Adipocyte (in vitro differentiated cells): ENCODE results near the gene WTIP.
"Not testable (repeated sequence)": the region's sequence is repeated elsewhere in the genome, so short reads cannot be mapped to it uniquely, and the experiment has no call there.

Source experiments
- DNase-seq: peaks from one replicate; pipeline ENCODE4 v3.0.0-alpha.2; 2015; ENCODE audit warnings: low read depth
- H3K27me3 ChIP-seq: replicated peaks from 2 replicates; pipeline ENCODE4 v1.7.0; 2013; ENCODE audit warnings: mild to moderate bottlenecking, low read length, moderate library complexity; ENCODE audit not compliant: control insufficient read depth, insufficient read depth
- H3K36me3 ChIP-seq: 2 replicates; pipeline ENCODE4 v1.7.0; 2013; ENCODE audit warnings: low read length, mild to moderate bottlenecking, moderate library complexity; ENCODE audit not compliant: control insufficient read depth, insufficient read depth, severe bottlenecking
- H3K4me1 ChIP-seq: 2 replicates; pipeline ENCODE4 v1.7.0; 2013; ENCODE audit warnings: mild to moderate bottlenecking, low read length, moderate library complexity; ENCODE audit not compliant: control insufficient read depth, insufficient read depth
- H3K4me3 ChIP-seq: 2 replicates; pipeline ENCODE4 v1.7.0; 2013; ENCODE audit warnings: mild to moderate bottlenecking, low read length, moderate library complexity
- H3K9ac ChIP-seq: 2 replicates; pipeline ENCODE4 v1.7.0; 2013; ENCODE audit warnings: mild to moderate bottlenecking, low read length, moderate library complexity
- H3K9me3 ChIP-seq: 2 replicates; pipeline ENCODE4 v1.7.0; 2013; ENCODE audit warnings: mild to moderate bottlenecking, low read length, moderate library complexity; ENCODE audit not compliant: control insufficient read depth

WTIP gene

DNA sequence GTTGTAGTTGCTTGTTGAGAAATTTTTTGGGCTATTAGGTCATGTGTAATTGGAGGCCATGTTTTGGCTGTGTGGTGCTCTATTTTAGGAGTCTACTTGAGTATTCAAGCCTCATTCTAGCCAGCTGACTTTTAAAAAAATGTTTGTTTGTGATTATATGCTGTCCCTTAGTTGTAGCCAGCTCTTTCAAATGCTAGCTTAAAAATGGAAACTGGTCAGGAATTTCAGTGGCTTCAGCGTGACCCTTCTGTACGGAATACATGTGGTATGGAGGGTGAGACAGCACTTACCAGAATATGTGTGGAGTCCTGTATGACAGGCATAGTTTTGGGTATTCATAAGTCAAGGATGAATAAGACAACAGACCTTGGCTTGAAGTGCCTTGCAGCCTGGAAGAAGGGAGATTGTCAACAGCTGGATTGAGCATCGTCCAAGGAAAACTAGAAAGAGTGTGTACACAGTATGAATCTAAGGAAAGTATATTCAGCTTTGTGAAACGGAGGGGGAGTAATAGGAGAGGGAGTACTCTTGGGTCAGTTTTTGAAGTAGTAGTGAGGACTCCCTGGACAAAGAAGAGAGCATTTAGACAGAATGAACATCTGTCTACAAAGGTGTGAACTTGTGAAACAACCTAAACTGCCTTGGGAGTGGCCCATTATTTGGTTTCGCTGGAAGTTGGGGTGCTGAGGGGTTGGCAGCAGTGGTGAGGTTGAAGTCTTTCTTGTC, 20.0 kb upstream of the WTIP start:
- Histone ChIP-seq H3K27me3 (no peaks in the 10 kb centered on the region), H3K4me1 (peaks cover 31% of the 10 kb centered on the region), H3K9ac (no peak overlapping the region), H3K4me3 (no peak overlapping the region), H3K36me3 (peaks cover 86% of the 10 kb centered on the region), H3K9me3 (no peaks in the 10 kb centered on the region)
- DNase-seq: peak; percentile 23

DNA sequence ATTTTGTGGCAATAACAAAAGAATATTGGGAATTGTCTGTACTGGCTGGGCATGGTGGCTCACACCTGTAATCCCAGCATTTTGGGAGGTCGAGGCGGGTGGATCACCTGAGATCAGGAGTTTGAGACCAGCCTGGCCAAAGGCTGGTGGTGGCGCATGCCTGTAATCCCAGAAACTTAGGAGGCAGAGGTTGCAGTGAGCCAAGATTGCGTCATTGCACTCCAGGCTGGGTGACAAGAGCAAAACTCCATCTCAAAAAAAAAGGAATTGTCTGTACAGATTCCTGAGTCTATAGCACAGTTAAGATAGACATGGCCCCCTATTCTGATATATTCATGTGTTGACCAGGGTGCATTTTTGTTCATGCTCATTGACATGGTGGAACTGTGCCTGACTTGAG, 16.8 kb upstream of the WTIP start:
- Histone ChIP-seq H3K36me3 (peaks cover 96% of the 10 kb centered on the region), H3K4me1 (peaks cover 35% of the 10 kb centered on the region)
- DNase-seq: peak; percentile 12
- not testable (repeated sequence) for H3K9ac ChIP-seq, H3K9me3 ChIP-seq, H3K4me3 ChIP-seq, H3K27me3 ChIP-seq

DNA sequence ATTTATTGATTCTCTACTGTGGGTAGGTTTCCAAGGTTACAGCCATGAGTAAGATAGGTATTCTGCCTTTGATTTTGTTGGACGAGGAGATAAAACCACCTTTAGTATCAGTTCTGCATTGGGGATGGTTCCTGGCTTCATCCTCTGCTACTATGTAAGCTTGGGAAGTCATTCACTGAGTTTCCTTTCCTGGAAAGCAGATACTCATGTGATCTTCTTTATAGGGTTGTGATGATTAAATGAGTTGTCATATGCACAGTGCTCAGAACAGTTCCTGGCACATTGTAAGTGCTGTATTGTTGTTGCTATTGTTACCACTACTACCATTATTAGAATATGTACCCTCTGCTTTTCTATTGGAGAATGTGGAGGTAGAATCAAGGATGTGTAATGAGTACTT, 13.1 kb upstream of the WTIP start:
- Histone ChIP-seq H3K9ac (no peak overlapping the region), H3K4me1 (peaks cover 17% of the 10 kb centered on the region), H3K9me3 (no peaks in the 10 kb centered on the region), H3K27me3 (no peaks in the 10 kb centered on the region), H3K4me3 (no peak overlapping the region), H3K36me3 (peaks cover 95% of the 10 kb centered on the region)
- DNase-seq: no peak

DNA sequence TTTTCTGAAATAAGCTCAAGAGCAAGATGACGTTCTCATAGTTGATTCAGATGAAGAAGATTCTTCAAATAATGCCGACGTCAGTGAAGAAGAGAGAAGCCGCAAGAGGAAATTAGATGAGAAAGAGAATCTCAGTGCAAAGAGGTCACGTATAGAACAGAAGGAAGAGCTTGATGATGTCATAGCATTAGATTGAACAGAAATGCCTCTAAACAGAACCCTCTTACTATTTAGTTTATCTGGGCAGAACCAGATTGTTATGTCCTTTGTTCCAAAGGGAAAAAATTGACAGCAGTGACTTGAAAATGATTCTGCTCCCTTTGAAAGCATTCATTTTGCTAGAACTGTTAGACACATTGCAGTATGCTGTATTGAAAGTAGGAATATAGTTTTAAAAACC, 12.5 kb upstream of the WTIP start:
- Histone ChIP-seq H3K36me3 (peaks cover 94% of the 10 kb centered on the region), H3K4me1 (peaks cover 19% of the 10 kb centered on the region)
- not testable (repeated sequence) for H3K4me3 ChIP-seq, H3K9ac ChIP-seq, DNase-seq, H3K9me3 ChIP-seq, H3K27me3 ChIP-seq

DNA sequence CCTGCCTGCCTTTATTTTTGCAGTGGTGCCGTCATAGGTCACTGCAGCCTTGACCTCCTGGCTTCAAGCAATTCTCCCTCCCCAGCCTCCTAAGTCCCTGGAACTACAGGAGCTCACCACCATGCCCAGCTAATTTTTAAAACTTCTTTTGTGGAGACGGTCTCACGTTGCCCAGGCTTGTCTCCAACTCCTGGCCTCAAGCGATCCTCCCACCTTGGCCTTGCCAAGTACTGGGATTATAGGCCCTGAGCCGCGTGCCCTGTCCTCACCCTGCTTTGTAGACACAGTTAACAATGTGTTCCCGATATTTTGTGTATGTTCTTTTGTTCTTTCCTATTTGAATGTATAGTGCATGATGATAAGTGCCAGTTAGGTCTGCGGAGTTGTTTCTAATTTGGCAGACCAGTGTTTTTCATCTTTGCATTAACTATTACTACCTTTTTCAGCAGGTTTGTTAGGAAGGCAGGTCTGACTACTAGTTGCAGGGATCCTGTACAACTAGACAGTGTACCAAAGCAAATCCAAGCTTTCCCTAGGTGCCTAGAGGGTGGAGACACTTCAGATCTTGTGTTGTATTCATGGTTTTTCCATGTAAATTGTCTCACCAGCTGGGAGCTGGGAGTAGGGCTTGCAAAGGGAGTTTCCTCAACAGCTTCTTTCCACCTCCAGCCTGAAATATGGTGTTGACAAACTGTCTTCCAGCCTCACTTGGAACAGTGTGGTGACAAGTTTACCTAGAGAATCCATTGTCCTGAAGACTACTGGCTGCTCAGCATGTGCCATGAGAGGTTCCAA, 9.5 kb upstream of the WTIP start:
- no peak for DNase-seq
- Histone ChIP-seq H3K4me1 (peaks cover 29% of the 10 kb centered on the region), H3K9ac (no peak overlapping the region), H3K36me3 (peaks cover 67% of the 10 kb centered on the region), H3K27me3 (no peaks in the 10 kb centered on the region), H3K9me3 (no peaks in the 10 kb centered on the region), H3K4me3 (no peak overlapping the region)

DNA sequence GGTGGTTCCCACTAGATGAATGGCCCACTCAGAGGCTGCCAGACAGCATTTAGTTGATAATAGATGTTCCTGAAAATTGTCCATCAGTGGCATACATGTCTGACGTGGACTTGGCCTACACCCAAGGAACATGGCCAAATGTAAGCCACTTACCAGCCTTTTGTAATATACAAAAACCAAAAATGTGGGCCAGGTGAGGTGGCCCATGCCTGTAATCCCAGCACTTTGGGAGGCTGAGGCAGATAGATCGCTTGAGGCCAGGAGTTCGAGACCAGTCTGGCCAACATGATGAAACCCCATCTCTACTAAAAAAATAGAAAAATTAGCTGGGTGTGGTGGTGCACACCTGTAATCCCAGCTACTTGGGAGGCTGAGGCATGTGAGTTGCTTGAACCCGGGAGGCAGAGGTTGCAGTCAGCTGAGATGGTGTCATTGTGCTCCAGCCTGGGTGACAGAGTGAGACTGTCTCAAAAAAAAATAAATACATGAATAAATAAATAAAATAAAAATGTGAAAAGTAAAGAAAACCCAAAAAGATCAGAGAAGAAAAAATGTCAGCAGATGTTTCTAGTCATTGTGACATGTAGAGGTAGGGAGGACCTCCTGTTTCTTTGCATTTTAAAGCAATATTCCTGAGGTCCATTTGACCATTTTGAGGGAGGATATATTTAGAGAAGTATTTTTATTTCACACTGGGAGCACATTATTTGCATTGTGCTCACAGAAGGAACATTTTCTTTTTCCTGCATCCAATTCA, 7.1 kb upstream of the WTIP start:
- H3K9ac ChIP-seq: peak overlapping the region; percentile 49
- no peaks in the 10 kb centered on the region for H3K9me3 ChIP-seq
- peaks cover 44% of the 10 kb centered on the region for H3K36me3 ChIP-seq
- H3K4me1 ChIP-seq: peaks cover 25% of the 10 kb centered on the region
- no peaks in the 10 kb centered on the region for H3K27me3 ChIP-seq
- DNase-seq: no peak
- no peak overlapping the region for H3K4me3 ChIP-seq

DNA sequence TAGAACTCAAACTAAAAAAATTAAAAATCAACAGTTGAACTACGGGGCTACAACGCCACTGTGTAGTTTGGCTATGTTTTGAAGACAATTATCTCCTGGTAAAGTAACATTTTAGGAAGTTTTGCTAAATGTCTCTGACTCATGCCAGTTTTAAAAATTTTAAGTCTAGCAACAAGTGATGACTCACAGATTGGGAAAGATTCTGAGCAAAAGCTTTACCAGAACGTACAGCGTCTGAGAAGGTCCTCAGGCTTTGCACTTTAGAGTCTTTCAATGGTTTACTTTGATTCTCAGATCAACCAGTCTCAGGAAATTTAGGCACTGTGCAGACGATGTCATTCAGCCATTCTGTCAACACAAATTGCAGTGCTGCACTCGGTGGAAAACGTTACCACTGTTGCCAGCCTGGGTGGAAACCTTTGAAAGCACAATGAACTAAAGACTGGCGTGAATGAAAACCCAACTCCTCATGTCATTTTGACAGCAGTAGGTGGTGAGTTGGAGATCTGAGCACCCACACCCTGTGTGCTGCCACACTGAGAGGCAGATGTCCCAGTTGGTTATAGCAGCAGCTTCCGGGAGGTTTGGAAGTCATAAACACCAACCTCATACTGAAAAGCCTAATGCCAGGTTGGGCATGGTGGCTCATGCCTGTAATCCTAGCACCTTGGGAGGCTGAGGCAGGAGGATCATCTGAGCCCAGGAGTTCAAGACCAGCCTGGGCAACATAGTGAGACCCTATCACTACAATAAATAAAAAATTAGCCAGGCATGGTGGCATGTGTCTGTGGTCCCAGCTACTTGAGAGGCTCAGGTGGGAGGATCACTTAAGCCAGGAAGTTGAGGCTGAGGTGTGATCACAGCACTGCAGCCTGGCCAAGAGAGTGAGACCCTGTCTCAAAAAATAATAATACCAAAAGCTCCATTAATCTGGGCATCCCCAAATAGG, 6.3 kb upstream of the WTIP start:
- Histone ChIP-seq H3K36me3 (peaks cover 36% of the 10 kb centered on the region), H3K9me3 (no peaks in the 10 kb centered on the region), H3K9ac (peak overlapping the region; percentile 62), H3K27me3 (no peaks in the 10 kb centered on the region), H3K4me3 (no peak overlapping the region), H3K4me1 (peaks cover 25% of the 10 kb centered on the region)
- peak; percentile 95 for DNase-seq

DNA sequence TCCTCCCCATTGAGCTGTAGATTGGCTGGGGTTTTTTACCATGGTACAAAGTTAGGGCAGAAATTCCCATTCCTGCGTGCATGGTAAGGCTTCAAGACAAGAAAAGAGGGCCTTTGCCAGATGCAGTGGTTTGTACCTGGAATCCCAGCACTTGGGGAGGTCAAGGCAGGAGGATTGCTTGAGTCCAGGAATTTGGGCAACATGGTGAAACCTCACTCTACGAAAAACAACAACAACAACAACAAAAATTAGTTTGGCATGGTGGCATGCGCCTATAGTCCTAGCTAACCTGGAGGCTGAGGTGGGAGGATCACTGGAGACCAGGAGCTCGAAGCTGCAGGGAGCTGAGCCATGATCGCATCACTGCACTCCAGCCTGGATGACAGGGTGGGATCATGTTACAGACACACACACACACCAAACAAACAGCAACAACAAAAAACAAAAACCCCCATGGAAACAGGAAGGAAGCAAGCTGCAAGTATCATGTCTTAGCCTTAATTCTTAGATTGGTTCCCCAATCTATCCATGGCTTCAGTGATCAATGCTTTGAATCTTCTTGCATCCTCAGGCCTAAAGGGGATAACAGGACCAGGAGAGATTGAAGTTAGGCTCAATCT, 5.5 kb upstream of the WTIP start:
- no peak for DNase-seq
- H3K4me1 ChIP-seq: peaks cover 25% of the 10 kb centered on the region
- no peak overlapping the region for H3K4me3 ChIP-seq

DNA sequence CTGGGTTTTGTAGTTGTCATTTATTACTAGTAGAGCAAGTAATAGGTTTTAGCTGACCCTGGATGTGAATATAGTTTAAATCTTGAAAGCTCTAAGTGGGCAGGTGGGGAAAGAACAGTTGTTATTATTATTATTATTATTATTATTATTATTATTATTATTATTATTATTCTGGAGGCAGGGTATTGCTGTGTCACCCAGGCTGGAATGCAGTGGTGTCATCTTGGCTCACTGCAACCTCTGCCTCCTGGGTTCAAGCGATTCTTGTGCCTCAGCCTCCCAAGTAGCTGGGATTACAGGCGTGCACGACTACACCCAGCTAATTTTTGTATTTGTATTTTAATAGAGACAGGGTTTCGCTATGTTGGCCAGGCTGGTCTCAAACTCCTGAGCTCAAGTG, 3.1 kb upstream of the WTIP start:
- not testable (repeated sequence) for H3K9ac ChIP-seq, H3K4me3 ChIP-seq, H3K36me3 ChIP-seq, H3K9me3 ChIP-seq, DNase-seq, H3K27me3 ChIP-seq
- peaks cover 27% of the 10 kb centered on the region for H3K4me1 ChIP-seq

More for the DNA sequence above, 5.5 kb upstream of the WTIP start:
- H3K36me3 ChIP-seq: peaks cover 28% of the 10 kb centered on the region
- H3K27me3 ChIP-seq: no peaks in the 10 kb centered on the region
- no peak overlapping the region for H3K9ac ChIP-seq
- H3K9me3 ChIP-seq: no peaks in the 10 kb centered on the region

DNA sequence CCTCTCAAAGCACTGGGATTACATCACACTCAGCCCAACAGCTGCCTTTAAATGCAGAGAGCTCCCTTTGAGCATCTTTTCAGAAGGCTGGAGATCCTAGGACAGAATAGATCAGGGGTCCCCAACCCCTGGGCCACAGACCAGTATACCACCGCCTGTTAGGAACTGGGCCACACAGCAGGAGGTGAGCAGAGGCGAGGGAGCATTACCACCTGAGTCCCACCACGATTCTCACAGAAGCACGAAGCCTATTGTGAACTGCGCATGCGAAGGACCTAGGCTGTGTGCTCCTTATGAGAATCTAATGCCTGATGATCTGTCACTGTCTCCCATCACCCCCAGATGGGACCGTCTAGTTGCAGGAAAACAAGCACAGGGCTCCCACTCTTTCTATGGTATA, 2.2 kb upstream of the WTIP start:
- H3K4me3 ChIP-seq: no peak overlapping the region
- H3K36me3 ChIP-seq: no peaks in the 10 kb centered on the region
- H3K27me3 ChIP-seq: no peaks in the 10 kb centered on the region
- H3K4me1 ChIP-seq: peaks cover 22% of the 10 kb centered on the region
- DNase-seq: no peak
- H3K9me3 ChIP-seq: no peaks in the 10 kb centered on the region
- H3K9ac ChIP-seq: no peak overlapping the region
